ENCODE measurements around the gene PCSK6. TPM values are rescaled to one million over a fixed set of nuclear protein-coding genes. Genes with fewer than 3 reads are reported as not detected.

Gene PCSK6
- total RNA-seq, 4 donors from 2014 or later, result 10.6 to 98.2 (median 12.8) TPM

GRCh38 chr15:101276501-101277037 lies 212.9 kb downstream of the PCSK6 start:
- H3K36me3 ChIP-seq, result peaks cover 0 to 52% (median 0%) of the 10 kb centered on the region in 3 donors

DNA sequence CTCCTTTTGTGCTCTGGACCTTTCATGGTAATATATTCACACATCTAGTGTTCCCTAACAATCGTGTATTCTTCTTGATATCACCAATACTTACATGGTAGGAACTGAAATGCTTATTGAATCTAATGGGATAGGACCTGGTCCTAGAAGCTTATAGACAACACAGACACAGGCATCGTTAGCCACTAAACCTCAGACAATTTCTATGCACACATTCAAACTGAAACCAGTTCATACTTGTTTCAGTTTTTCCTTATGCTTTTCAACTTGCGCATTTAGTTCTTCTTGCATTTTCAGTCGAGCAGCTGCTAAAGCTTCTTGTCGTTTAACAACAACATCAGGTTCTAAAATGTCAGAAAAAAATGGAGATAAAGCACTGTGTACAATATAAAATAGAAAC lies 214.5 kb downstream of the PCSK6 start:
- DNase-seq, result no peak
- H3K36me3 ChIP-seq, result peaks cover 0 to 56% (median 0%) of the 10 kb centered on the region in 3 donors
- no peak overlapping the region for H3K4me3 ChIP-seq
- H3K4me1 ChIP-seq, result peaks cover 2 to 16% (median 6%) of the 10 kb centered on the region in 4 donors
- TF ChIP-seq POLR2A (IDR thresholded peaks at IDR 0.05), result no peak
- no peak for TF ChIP-seq CTCF (IDR thresholded peaks at IDR 0.05)
- H3K9me3 ChIP-seq, result no peaks in the 10 kb centered on the region
- H3K27me3 ChIP-seq, result no peaks in the 10 kb centered on the region
- H3K27ac ChIP-seq, result no peak overlapping the region

More at GRCh38 chr15:101276501-101277037, 212.9 kb downstream of the PCSK6 start:
- H3K27ac ChIP-seq, result peak overlapping the region; percentile 87 to 99 (median 92)
- no peaks in the 10 kb centered on the region for H3K9me3 ChIP-seq
- DNase-seq, result no peak
- H3K27me3 ChIP-seq, result no peaks in the 10 kb centered on the region
- TF ChIP-seq POLR2A (IDR thresholded peaks at IDR 0.05) (no peak), CTCF (IDR thresholded peaks at IDR 0.05) (peak in 5 of 6 experiments; percentile 26 to 47 (median 46))
- H3K4me1 ChIP-seq, result peaks cover 2 to 26% (median 6%) of the 10 kb centered on the region in 4 donors
- peak overlapping the region; percentile 70 to 99 (median 92) for H3K4me3 ChIP-seq

- H3K36me3 ChIP-seq, result peaks cover 0 to 62% (median 0%) of the 10 kb centered on the region in 3 donors
- TF ChIP-seq CTCF (IDR thresholded peaks at IDR 0.05), result no peak
- no peak for TF ChIP-seq POLR2A (IDR thresholded peaks at IDR 0.05)
- no peaks in the 10 kb centered on the region for H3K27me3 ChIP-seq
- no peak for DNase-seq
- peaks cover 2 to 16% (median 6%) of the 10 kb centered on the region in 4 donors for H3K4me1 ChIP-seq
- H3K4me3 ChIP-seq, result no peak overlapping the region
- no peaks in the 10 kb centered on the region for H3K9me3 ChIP-seq
- no peak overlapping the region for H3K27ac ChIP-seq
These were observed 216.0 kb downstream of the PCSK6 start for GRCh38 chr15:101273534-101273933.

- Histone ChIP-seq H3K27ac (no peak overlapping the region), H3K4me1 (peaks cover 0 to 10% (median 3%) of the 10 kb centered on the region in 4 donors), H3K4me3 (no peak overlapping the region), H3K27me3 (no peaks in the 10 kb centered on the region), H3K9me3 (no peaks in the 10 kb centered on the region), H3K36me3 (peaks cover 0 to 62% (median 0%) of the 10 kb centered on the region in 3 donors)
- no peak for TF ChIP-seq POLR2A (IDR thresholded peaks at IDR 0.05)
- TF ChIP-seq CTCF (IDR thresholded peaks at IDR 0.05), result no peak
- DNase-seq, result no peak
These were observed 216.9 kb downstream of the PCSK6 start for GRCh38 chr15:101272584-101272983.

DNA sequence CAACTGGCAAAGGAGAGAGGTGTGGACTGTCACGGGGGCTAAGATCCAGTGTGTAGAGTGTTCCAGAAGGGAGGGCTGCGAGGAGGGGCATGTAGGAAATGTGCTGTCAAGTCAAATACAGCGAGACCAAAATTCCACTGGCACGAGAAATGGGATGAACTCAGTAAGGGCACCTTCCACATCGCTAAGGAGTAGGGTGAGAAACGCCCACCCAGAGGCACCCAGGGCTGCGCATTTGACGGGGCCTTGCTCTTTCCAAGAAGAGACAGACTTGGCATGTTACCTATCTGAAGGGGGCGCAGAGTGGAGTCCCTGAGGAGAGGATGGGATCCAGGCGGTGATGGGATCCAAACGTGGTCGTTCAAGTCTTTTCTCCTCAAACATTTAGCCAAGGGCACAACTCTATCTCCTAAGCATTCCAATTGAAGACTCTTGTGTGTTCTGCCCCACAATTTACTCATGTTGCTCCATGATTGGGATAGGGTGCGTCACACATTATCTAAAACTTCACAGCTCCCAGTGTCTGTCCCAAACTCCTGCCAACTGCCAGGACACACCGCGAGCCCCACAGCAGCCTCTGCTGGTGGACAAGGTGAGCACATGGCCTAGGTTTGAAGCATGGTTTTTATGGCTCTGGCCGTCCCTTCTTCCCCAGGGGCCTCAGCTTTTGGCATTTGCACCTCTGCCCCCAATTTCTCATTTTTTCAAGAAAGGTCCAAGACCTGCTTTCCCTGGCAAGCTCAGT lies 219.9 kb downstream of the PCSK6 start:
- Histone ChIP-seq H3K27me3 (no peaks in the 10 kb centered on the region), H3K4me1 (no peaks in the 10 kb centered on the region), H3K4me3 (no peak overlapping the region), H3K9me3 (no peaks in the 10 kb centered on the region), H3K36me3 (peaks cover 0 to 51% (median 0%) of the 10 kb centered on the region in 3 donors), H3K27ac (no peak overlapping the region)
- no peak for DNase-seq
- TF ChIP-seq POLR2A (IDR thresholded peaks at IDR 0.05), result no peak
- TF ChIP-seq CTCF (IDR thresholded peaks at IDR 0.05), result peak in 2 of 6 experiments; percentile 31 to 32

Measured in Peyer's patch (tissue), 4 donors.